Inflammatory macrophage treated with lipopolysaccharide for 4 hours (primary cell): Measurements from ENCODE around the gene OR6C76.

Source experiments
- DNase-seq: peaks from one replicate; pipeline ENCODE4 v3.0.0-alpha.2; 2020

OR6C76 gene

GRCh38 chr12:55470088-55470829, 44.2 kb downstream of the OR6C76 start, which contains the start of gene OR6C70:
TSS of gene OR6C70 (minus strand) at chr12:55470138. CDS start at chr12:55470138, 0 bp downstream.
- DNase-seq, result no peak

GRCh38 chr12:55472264-55472663, 46.2 kb downstream of the OR6C76 start:
- DNase-seq, result no peak
